Brain pericyte (primary cell): ENCODE data around the gene TENT4A.

Source experiments
- DNase-seq: peaks from one replicate; pipeline ENCODE4 v3.0.0-alpha.2; 2012; ENCODE audit warnings: low read depth, low spot score

The TENT4A gene

GRCh38 chr5:6750142-6750840 lies 37.1 kb downstream of the TENT4A start:
- no peak for DNase-seq

- no peak for DNase-seq
Observed at GRCh38 chr5:6750951-6751685, 37.9 kb downstream of the TENT4A start.

- DNase-seq, result no peak
Observed at GRCh38 chr5:6752236-6752635, 39.0 kb downstream of the TENT4A start.

- DNase-seq, result no peak
Observed at GRCh38 chr5:6752782-6753181, 39.5 kb downstream of the TENT4A start.

- DNase-seq, result no peak
Observed at GRCh38 chr5:6753851-6754250, 40.6 kb downstream of the TENT4A start.

GRCh38 chr5:6754766-6755165 lies 41.5 kb downstream of the TENT4A start:
- DNase-seq, result no peak

- no peak for DNase-seq
Observed at GRCh38 chr5:6755519-6755918, 42.3 kb downstream of the TENT4A start.

- no peak for DNase-seq
Observed at GRCh38 chr5:6755941-6756340, 42.7 kb downstream of the TENT4A start.

- no peak for DNase-seq
Observed at GRCh38 chr5:6757414-6757969, 44.3 kb downstream of the TENT4A start.

- no peak for DNase-seq
Observed at GRCh38 chr5:6758236-6758635, 45.0 kb downstream of the TENT4A start.

- DNase-seq, result no peak
Observed at GRCh38 chr5:6758706-6759105, 45.5 kb downstream of the TENT4A start.

- DNase-seq, result no peak
Observed at GRCh38 chr5:6759401-6759800, 46.2 kb downstream of the TENT4A start.

- DNase-seq, result no peak
Observed at GRCh38 chr5:6759983-6760382, 46.8 kb downstream of the TENT4A start.

- no peak for DNase-seq
Observed at GRCh38 chr5:6760686-6761085, 47.5 kb downstream of the TENT4A start.

GRCh38 chr5:6761333-6761732 lies 48.1 kb downstream of the TENT4A start:
- DNase-seq, result no peak

- no peak for DNase-seq
Observed at GRCh38 chr5:6762116-6762515, 48.9 kb downstream of the TENT4A start.

- DNase-seq, result no peak
Observed at GRCh38 chr5:6762697-6763096, 49.5 kb downstream of the TENT4A start.

- no peak for DNase-seq
Observed at GRCh38 chr5:6763191-6763590, 50.0 kb downstream of the TENT4A start.

- no peak for DNase-seq
Observed at GRCh38 chr5:6765612-6766525, 52.6 kb downstream of the TENT4A start.

GRCh38 chr5:6766604-6767093 lies 53.4 kb downstream of the TENT4A start:
- DNase-seq, result no peak

GRCh38 chr5:6767481-6768063 lies 54.3 kb downstream of the TENT4A start:
- DNase-seq, result no peak
